Natural killer cell (primary cell): ENCODE measurements around the gene HOXA1. TPM values are rescaled to one million over a fixed set of nuclear protein-coding genes. Genes with fewer than 3 reads are reported as not detected.

Experiments used
- ATAC-seq, 3 donors: fragments of 150-1000 bp in 2 of 3; fragments of 200-7000 bp in 1 of 3; cut with Tn5 transposase; 1 replicate in 1 of 3; 2 replicates in 2 of 3; pipeline ENCODE4 v1.10.0; 2021; ENCODE audit warnings: mild to moderate bottlenecking in 2 of 3, moderate library complexity in 2 of 3
- DNase-seq, 2 donors: peaks; one replicate each; pipeline versions ENCODE4 v3.0.0 to v3.0.0-alpha.2; 2013 to 2021; ENCODE audit warnings: mixed read lengths in 1 of 2
- H3K27ac ChIP-seq: one replicate; pipeline ENCODE4 v1.5.1; 2013; ENCODE audit warnings: mild to moderate bottlenecking, low read length
- H3K27me3 ChIP-seq: one replicate; pipeline ENCODE4 v1.6.1; 2013; ENCODE audit warnings: low read length; ENCODE audit not compliant: control insufficient read depth, insufficient read depth
- H3K36me3 ChIP-seq: one replicate; pipeline ENCODE4 v1.6.1; 2013; ENCODE audit warnings: low read length; ENCODE audit not compliant: control insufficient read depth, insufficient read depth
- H3K4me1 ChIP-seq: one replicate; pipeline ENCODE4 v1.6.1; 2013; ENCODE audit warnings: low read length; ENCODE audit not compliant: control insufficient read depth, insufficient read depth
- H3K4me3 ChIP-seq: one replicate; pipeline ENCODE4 v1.5.1; 2013; ENCODE audit warnings: low read length
- H3K9me3 ChIP-seq: one replicate; pipeline ENCODE4 v1.6.1; 2013; ENCODE audit warnings: low read length; ENCODE audit not compliant: control insufficient read depth, insufficient read depth
- H3K27ac Mint-ChIP-seq, 2 donors: one replicate each; pipeline ENCODE4 v1.8.0; 2022; ENCODE audit warnings: mild to moderate bottlenecking in 2 of 2, mixed read lengths in 2 of 2, moderate library complexity in 1 of 2
- H3K27me3 Mint-ChIP-seq, 2 donors: one replicate each; pipeline ENCODE4 v1.8.0; 2022; ENCODE audit warnings: low read depth in 2 of 2, mixed read lengths in 2 of 2
- H3K36me3 Mint-ChIP-seq: one replicate; pipeline ENCODE4 v1.8.0; 2022; ENCODE audit warnings: mixed read lengths
- H3K4me1 Mint-ChIP-seq, 2 donors: one replicate each; pipeline ENCODE4 v1.8.0; 2022; ENCODE audit warnings: mixed read lengths in 2 of 2
- H3K4me3 Mint-ChIP-seq: one replicate; pipeline ENCODE4 v1.8.0; 2022; ENCODE audit warnings: mild to moderate bottlenecking, moderate library complexity, mixed read lengths
- H3K9me3 Mint-ChIP-seq, 2 donors: one replicate each; pipeline ENCODE4 v1.8.0; 2022; ENCODE audit warnings: mixed read lengths in 2 of 2
- CTCF ChIP-seq: fragments of 200-600 bp; IDR thresholded peaks from one replicate; pipeline ENCODE4 v1.8.0; 2022; ENCODE audit warnings: antibody characterized with exemption
- WGBS: methylation state at CpG from one replicate; pipeline ENCODE4 v1.1.7; 2013; ENCODE audit warnings: missing lambda C conversion rate; ENCODE audit not compliant: insufficient coverage; 5-methylcytosine and 5-hydroxymethylcytosine counted together
- intact Hi-C: fragments of 100-400 bp; cut with micrococcal nuclease; formaldehyde crosslinking; loops from one replicate; pipeline ENCODE4 v1.14.2; 2022
- total RNA-seq, 4 donors: library from RNA; stranded (reverse); fragments of 120-200 nt in 1 of 4; gene quantifications; one replicate each; pipeline versions ENCODE4 v1.2.3 to v1.2.4, GENCODE V29; 2013 to 2022

The HOXA1 gene
- total RNA-seq, 3 donors from 2014 or later (not counting 1 experiment from before 2014, with no cell fraction given), result 0.64 to 1.3 (median 1.1) TPM

GRCh38 chr7:27110186-27111031 is 14.6 kb upstream of the HOXA1 start:
- Histone ChIP-seq H3K27me3 (no peaks in the 10 kb centered on the region), H3K4me1 (no peaks in the 10 kb centered on the region), H3K4me3 (no peak overlapping the region), H3K9me3 (no peaks in the 10 kb centered on the region), H3K27ac (no peak overlapping the region), H3K36me3 (no peaks in the 10 kb centered on the region)
- no peak overlapping the region for H3K4me3 Mint-ChIP-seq
- intact Hi-C loops, result no loop called here
- H3K36me3 Mint-ChIP-seq, result no peaks in the 10 kb centered on the region
- TF ChIP-seq CTCF, result no peak
- H3K9me3 Mint-ChIP-seq, result no peaks in the 10 kb centered on the region
- WGBS, result 96% methylated on average over 66 of the region's 66 CpGs
- H3K27ac Mint-ChIP-seq, result no peak overlapping the region
- H3K4me1 Mint-ChIP-seq, result no peaks in the 10 kb centered on the region
- DNase-seq (no peak), ATAC-seq (no peak)
- H3K27me3 Mint-ChIP-seq, result peaks cover 2 to 5% of the 10 kb centered on the region in 2 donors

GRCh38 chr7:27109466-27110185 is 13.8 kb upstream of the HOXA1 start:
- H3K36me3 ChIP-seq, result no peaks in the 10 kb centered on the region
- no peak overlapping the region for H3K4me3 ChIP-seq
- no peaks in the 10 kb centered on the region for H3K9me3 ChIP-seq
- intact Hi-C loops, result no loop called here
- no peaks in the 10 kb centered on the region for H3K4me1 ChIP-seq
- no peaks in the 10 kb centered on the region for H3K36me3 Mint-ChIP-seq
- peaks cover 10 to 11% of the 10 kb centered on the region in 2 donors for H3K27me3 Mint-ChIP-seq
- H3K9me3 Mint-ChIP-seq, result no peaks in the 10 kb centered on the region
- H3K27ac ChIP-seq, result no peak overlapping the region
- ATAC-seq (no peak), DNase-seq (no peak)
- 87% methylated on average over 4 of the region's 4 CpGs for WGBS
- TF ChIP-seq CTCF, result no peak
- H3K4me1 Mint-ChIP-seq, result no peaks in the 10 kb centered on the region
- H3K27ac Mint-ChIP-seq, result no peak overlapping the region
- peaks cover 2% of the 10 kb centered on the region for H3K27me3 ChIP-seq
- no peak overlapping the region for H3K4me3 Mint-ChIP-seq

DNA sequence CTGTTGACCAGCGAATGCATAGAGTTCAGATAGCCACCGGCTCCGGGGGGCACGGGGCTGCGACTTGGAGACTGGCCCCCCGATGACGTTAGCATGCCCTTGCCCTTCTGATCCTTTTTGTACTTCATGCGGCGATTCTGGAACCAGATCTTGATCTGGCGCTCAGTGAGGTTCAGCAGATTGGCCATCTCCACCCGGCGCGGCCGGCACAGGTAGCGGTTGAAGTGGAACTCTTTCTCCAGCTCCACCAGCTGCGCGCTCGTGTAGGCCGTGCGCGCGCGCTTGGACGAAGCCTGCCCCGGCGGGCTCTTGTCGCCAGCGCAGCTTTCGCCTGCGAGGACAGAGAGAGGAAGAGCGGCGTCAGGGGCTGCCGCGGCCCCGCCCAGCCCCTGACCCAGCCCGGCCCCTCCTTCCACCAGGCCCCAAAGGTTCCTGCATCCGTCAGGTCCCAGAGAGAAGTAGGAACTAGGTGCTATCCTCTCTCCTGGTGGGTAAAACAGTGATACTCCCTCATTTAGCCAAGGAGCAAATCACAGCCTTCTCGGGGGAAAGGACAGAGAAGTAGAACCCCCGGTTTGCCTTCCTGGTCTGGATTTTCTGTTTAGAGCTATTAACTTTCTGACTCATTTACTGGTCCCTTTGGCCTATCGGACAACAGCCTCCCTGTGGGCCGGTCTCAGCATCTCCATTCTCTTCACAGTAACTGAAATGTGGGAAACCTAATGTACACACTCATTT is 12.8 kb upstream of the HOXA1 start:
- 96% methylated on average over 41 of the region's 41 CpGs for WGBS
- DNase-seq (no peak), ATAC-seq (no peak)
- no peak for TF ChIP-seq CTCF
- Mint-ChIP-seq H3K27ac (no peak overlapping the region), H3K4me1 (no peaks in the 10 kb centered on the region), H3K4me3 (no peak overlapping the region), H3K27me3 (peaks cover 21% of the 10 kb centered on the region in 2 donors), H3K36me3 (peaks cover 6% of the 10 kb centered on the region), H3K9me3 (no peaks in the 10 kb centered on the region)
- peaks cover 11% of the 10 kb centered on the region for H3K27me3 ChIP-seq
- H3K36me3 ChIP-seq, result no peaks in the 10 kb centered on the region
- H3K27ac ChIP-seq, result no peak overlapping the region
- H3K9me3 ChIP-seq, result no peaks in the 10 kb centered on the region
- H3K4me3 ChIP-seq, result no peak overlapping the region
- intact Hi-C loops, result no loop called here
- no peaks in the 10 kb centered on the region for H3K4me1 ChIP-seq
